Panc1 (cell line): ENCODE results near the gene SHISAL2A.

ENCODE experiments used
- CTCF ChIP-seq: fragments of 450-650 bp; IDR thresholded peaks from 2 replicates; pipeline ENCODE4 v1.5.1; 2017; ENCODE audit warnings: mild to moderate bottlenecking
- POLR2AphosphoS5 ChIP-seq: IDR thresholded peaks from 2 replicates; pipeline ENCODE4 v1.6.1; 2012; ENCODE audit warnings: mild to moderate bottlenecking, low read depth, low read length, moderate library complexity
- REST ChIP-seq, 2 experiments: IDR thresholded peaks; 2 replicates each; pipeline ENCODE4 v1.6.1; 2011 to 2012; ENCODE audit warnings: low read depth in 2 of 2, control low read depth in 1 of 2, low read length in 1 of 2, mild to moderate bottlenecking in 1 of 2, moderate library complexity in 1 of 2; ENCODE audit not compliant: insufficient read depth in 1 of 2
- SIN3A ChIP-seq: IDR thresholded peaks from 2 replicates; pipeline ENCODE4 v1.6.1; 2012; ENCODE audit warnings: low read depth, mild to moderate bottlenecking, low read length, moderate library complexity, borderline replicate concordance; ENCODE audit not compliant: insufficient read depth

- TF ChIP-seq SIN3A, result no peak
- TF ChIP-seq CTCF, result no peak
- no peak for TF ChIP-seq POLR2AphosphoS5
- no peak for TF ChIP-seq REST (IDR thresholded peaks at IDR 0.05; ENCODE audit: insufficient read depth in 1 of 2, low read depth in 2 of 2, low read length in 1 of 2)
These were observed 32.3 kb upstream of the SHISAL2A start for GRCh38 chr1:52600533-52601179.
